Mesendoderm (in vitro differentiated cells): ENCODE measurements around the gene ZSWIM8.

Source experiments
- DNase-seq: peaks from one replicate; pipeline ENCODE4 v3.0.0; 2013
- H2AK5ac ChIP-seq: 2 replicates; pipeline ENCODE4 v1.6.1; 2013; ENCODE audit warnings: low read length, inconsistent platforms
- H2BK120ac ChIP-seq: 2 replicates; pipeline ENCODE4 v1.6.1; 2013; ENCODE audit warnings: low read depth, mild to moderate bottlenecking, low read length, moderate library complexity, mixed read lengths
- H2BK15ac ChIP-seq: replicated peaks from 2 replicates; pipeline ENCODE4 v1.6.1; 2013; ENCODE audit warnings: low read depth, mild to moderate bottlenecking, moderate library complexity
- H2BK5ac ChIP-seq: 2 replicates; pipeline ENCODE4 v1.6.1; 2013; ENCODE audit warnings: low read length, inconsistent platforms
- H3K18ac ChIP-seq: 2 replicates; pipeline ENCODE4 v1.6.1; 2013; ENCODE audit warnings: mild to moderate bottlenecking, low read length, mixed read lengths
- H3K23ac ChIP-seq: one replicate; pipeline ENCODE4 v1.6.1; 2013; ENCODE audit warnings: low read length
- H3K27ac ChIP-seq: 2 replicates; pipeline ENCODE4 v1.5.1; 2013; ENCODE audit warnings: low read depth, mild to moderate bottlenecking, inconsistent platforms, low read length, moderate library complexity
- H3K27me3 ChIP-seq: 2 replicates; pipeline ENCODE4 v1.6.1; 2013; ENCODE audit warnings: low read length, control low read depth, mild to moderate bottlenecking, inconsistent platforms; ENCODE audit not compliant: insufficient read depth, poor library complexity
- H3K36me3 ChIP-seq: 2 replicates; pipeline ENCODE4 v1.6.1; 2013; ENCODE audit warnings: low read length, inconsistent platforms; ENCODE audit not compliant: control insufficient read depth, insufficient read depth
- H3K4ac ChIP-seq: one replicate; pipeline ENCODE4 v1.6.1; 2013; ENCODE audit warnings: low read depth, mild to moderate bottlenecking, low read length, moderate library complexity
- H3K4me1 ChIP-seq: 2 replicates; pipeline ENCODE4 v1.6.1; 2013; ENCODE audit warnings: low read depth, low read length, inconsistent platforms; ENCODE audit not compliant: control insufficient read depth
- H3K4me2 ChIP-seq: 2 replicates; pipeline ENCODE4 v1.6.1; 2013; ENCODE audit warnings: low read length
- H3K4me3 ChIP-seq: 2 replicates; pipeline ENCODE4 v1.5.1; 2013; ENCODE audit warnings: mild to moderate bottlenecking, low read length
- H3K56ac ChIP-seq: one replicate; pipeline ENCODE4 v1.6.1; 2013; ENCODE audit warnings: low read length
- H3K79me1 ChIP-seq: 2 replicates; pipeline ENCODE4 v1.6.1; 2013; ENCODE audit warnings: low read length, inconsistent platforms
- H3K79me2 ChIP-seq: 2 replicates; pipeline ENCODE4 v1.6.1; 2013; ENCODE audit warnings: mild to moderate bottlenecking, low read length; ENCODE audit not compliant: control insufficient read depth, insufficient read depth
- H3K9ac ChIP-seq: 2 replicates; pipeline ENCODE4 v1.6.1; 2013; ENCODE audit warnings: low read length, inconsistent platforms
- H4K5ac ChIP-seq: one replicate; pipeline ENCODE4 v1.6.1; 2013; ENCODE audit warnings: low read length
- H4K8ac ChIP-seq: one replicate; pipeline ENCODE4 v1.6.1; 2013; ENCODE audit warnings: low read depth, mild to moderate bottlenecking, control low read depth, low read length, moderate library complexity
- WGBS: extraction: QIAGEN DNeasy Blood & Tissue Kit; methylation state at CpG from one replicate; pipeline ENCODE4 v1.1.7; 2013; ENCODE audit warnings: low lambda C conversion rate, missing lambda C conversion rate; ENCODE audit not compliant: insufficient coverage; ENCODE audit errors: extremely low coverage; 5-methylcytosine and 5-hydroxymethylcytosine counted together

ZSWIM8 gene

DNA sequence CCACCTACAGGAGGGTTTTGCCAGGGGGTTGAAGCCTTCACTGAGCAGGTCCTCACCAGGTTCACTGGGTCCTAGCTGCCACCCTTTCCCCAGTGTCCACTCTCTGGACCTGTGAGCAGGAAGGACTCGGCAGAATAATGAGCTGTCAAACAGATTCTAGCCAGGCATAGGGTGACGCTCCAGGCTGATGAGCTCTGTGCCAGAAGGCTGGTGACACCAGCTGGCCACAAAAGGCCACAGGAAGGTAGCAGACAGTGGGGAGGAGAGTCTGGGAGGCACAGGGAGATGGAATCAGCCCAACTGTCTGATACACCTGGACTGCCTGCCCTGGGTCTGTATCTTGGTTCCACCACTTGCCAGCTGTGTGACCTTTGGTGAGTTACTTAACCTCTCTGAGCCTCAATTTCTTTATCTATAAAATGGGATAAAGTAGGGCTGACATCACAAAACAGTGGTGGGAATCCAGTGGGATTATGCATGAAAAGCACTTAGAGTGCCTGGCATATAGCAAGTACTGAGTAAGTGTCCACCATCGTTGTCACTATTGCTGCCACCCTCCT, 52.7 kb downstream of the ZSWIM8 start:
- Histone ChIP-seq H3K4me1 (no peaks in the 10 kb centered on the region), H2AK5ac (no peak overlapping the region), H3K56ac (no peak overlapping the region), H4K5ac (no peak overlapping the region), H3K18ac (no peak overlapping the region), H4K8ac (no peak overlapping the region), H2BK120ac (no peak overlapping the region), H3K23ac (no peak overlapping the region), H3K27me3 (no peaks in the 10 kb centered on the region), H3K79me1 (no peaks in the 10 kb centered on the region), H3K4me3 (no peak overlapping the region), H2BK15ac (no peak overlapping the region), H3K27ac (no peak overlapping the region), H3K79me2 (no peaks in the 10 kb centered on the region), H2BK5ac (no peak overlapping the region), H3K9ac (no peak overlapping the region), H3K4me2 (no peak overlapping the region), H3K36me3 (peaks cover 2% of the 10 kb centered on the region), H3K4ac (no peak overlapping the region)
- no CpG with 5 or more reads among the region's 3 CpGs for WGBS
- no peak for DNase-seq

DNA sequence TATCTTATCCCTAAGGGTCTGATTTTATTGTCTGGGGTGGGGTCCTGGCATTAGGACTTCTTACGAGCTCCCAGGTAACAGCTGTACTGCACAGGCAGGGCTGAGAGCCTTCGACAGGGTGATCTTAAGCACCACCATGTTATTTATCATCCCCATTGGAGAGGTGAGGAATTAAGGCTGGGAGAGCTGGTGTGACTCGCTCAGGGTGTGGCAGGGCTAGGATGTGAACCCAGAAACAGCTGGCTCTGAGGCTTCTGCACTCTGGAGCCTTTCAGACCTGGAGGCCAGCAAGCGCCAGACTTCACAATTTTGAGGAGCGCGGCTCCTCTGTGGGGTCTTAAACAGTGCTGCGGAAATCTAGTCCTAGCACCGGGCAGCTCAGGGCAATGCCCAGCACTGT, 53.4 kb downstream of the ZSWIM8 start:
- WGBS: no CpG with 5 or more reads among the region's 8 CpGs
- peaks cover 2% of the 10 kb centered on the region for H3K36me3 ChIP-seq
- H3K9ac ChIP-seq: no peak overlapping the region
- no peak overlapping the region for H3K23ac ChIP-seq
- no peak overlapping the region for H3K4me3 ChIP-seq
- H4K5ac ChIP-seq: no peak overlapping the region
- H3K4me2 ChIP-seq: no peak overlapping the region
- no peaks in the 10 kb centered on the region for H3K79me2 ChIP-seq
- H3K4ac ChIP-seq: no peak overlapping the region
- no peaks in the 10 kb centered on the region for H3K79me1 ChIP-seq
- no peaks in the 10 kb centered on the region for H3K4me1 ChIP-seq
- no peak overlapping the region for H2BK120ac ChIP-seq
- no peak overlapping the region for H2BK5ac ChIP-seq
- H3K27ac ChIP-seq: no peak overlapping the region
- H3K18ac ChIP-seq: no peak overlapping the region
- DNase-seq: no peak
- no peak overlapping the region for H2AK5ac ChIP-seq
- no peak overlapping the region for H3K56ac ChIP-seq
- H2BK15ac ChIP-seq: no peak overlapping the region
- no peak overlapping the region for H4K8ac ChIP-seq
- H3K27me3 ChIP-seq: no peaks in the 10 kb centered on the region

DNA sequence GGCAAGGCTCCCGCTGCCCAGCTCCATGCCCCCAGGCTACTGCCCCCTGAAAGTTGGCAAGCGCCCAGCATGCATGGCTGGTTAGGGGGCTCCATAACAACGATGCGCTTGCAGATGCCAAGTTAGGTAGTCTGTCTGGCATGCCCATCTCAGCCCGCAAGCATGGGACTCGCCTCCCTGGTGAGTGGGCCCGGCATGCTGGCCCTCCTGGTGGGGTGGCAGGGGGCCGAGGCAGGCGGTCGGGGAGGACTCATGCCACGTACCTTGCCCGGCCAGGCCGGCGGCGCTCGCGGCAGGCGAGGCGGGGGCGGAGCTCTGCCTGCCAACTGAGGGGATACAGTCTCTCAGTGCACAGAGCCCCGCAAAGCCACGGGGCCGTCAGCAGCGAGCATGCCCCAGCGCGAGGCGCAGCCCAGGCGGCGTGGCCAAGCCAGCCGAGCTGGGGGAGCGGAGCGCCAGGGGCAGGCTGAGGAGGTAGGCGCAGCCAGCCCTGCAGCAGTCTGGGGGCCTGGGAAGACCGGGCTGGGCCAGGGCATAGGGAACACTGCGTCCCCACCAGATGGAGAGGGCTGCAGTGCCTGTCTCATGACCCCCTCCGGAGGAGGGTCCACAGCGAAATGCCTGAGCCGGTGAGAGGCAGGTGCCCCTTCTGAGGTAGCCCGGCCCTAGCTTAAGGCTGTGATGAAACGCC, 54.0 kb downstream of the ZSWIM8 start:
- Histone ChIP-seq H2BK5ac (no peak overlapping the region), H3K9ac (no peak overlapping the region), H3K23ac (no peak overlapping the region), H2BK15ac (no peak overlapping the region), H3K36me3 (peaks cover 2% of the 10 kb centered on the region), H2BK120ac (no peak overlapping the region), H3K27ac (no peak overlapping the region), H3K56ac (no peak overlapping the region), H3K4me3 (no peak overlapping the region), H3K79me1 (no peaks in the 10 kb centered on the region), H4K8ac (no peak overlapping the region), H4K5ac (no peak overlapping the region), H3K4me1 (no peaks in the 10 kb centered on the region), H2AK5ac (no peak overlapping the region), H3K4me2 (no peak overlapping the region), H3K4ac (no peak overlapping the region), H3K79me2 (no peaks in the 10 kb centered on the region), H3K27me3 (no peaks in the 10 kb centered on the region), H3K18ac (no peak overlapping the region)
- DNase-seq: no peak
- no CpG with 5 or more reads among the region's 40 CpGs for WGBS

DNA sequence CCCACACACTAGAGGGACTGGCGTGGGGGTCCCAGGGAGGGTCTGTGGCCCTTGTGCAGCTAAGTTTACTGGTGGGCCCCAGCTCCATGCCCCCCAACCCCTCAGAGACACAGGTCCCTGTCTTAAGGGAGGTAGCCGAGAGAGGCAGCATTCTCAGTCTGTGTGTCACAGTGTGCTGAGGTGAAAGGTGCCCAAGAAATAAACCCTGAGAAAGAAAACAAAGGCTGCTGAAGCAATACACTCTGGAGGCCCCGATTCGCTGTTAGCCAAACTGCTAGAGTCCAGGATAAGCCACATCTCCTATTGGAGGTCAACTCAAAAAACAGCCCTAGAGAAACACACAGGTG, 54.6 kb downstream of the ZSWIM8 start:
- Histone ChIP-seq H3K18ac (no peak overlapping the region), H4K5ac (no peak overlapping the region), H3K56ac (no peak overlapping the region), H3K4me1 (no peaks in the 10 kb centered on the region), H3K4me3 (no peak overlapping the region), H3K9ac (no peak overlapping the region), H2BK15ac (no peak overlapping the region), H4K8ac (no peak overlapping the region), H3K4me2 (no peak overlapping the region), H3K27me3 (no peaks in the 10 kb centered on the region), H3K79me1 (no peaks in the 10 kb centered on the region), H2AK5ac (no peak overlapping the region), H3K79me2 (no peaks in the 10 kb centered on the region), H2BK5ac (no peak overlapping the region), H3K4ac (no peak overlapping the region), H2BK120ac (no peak overlapping the region), H3K23ac (no peak overlapping the region), H3K36me3 (peaks cover 2% of the 10 kb centered on the region), H3K27ac (no peak overlapping the region)
- no CpG with 5 or more reads among the region's 4 CpGs for WGBS
- DNase-seq: no peak

DNA sequence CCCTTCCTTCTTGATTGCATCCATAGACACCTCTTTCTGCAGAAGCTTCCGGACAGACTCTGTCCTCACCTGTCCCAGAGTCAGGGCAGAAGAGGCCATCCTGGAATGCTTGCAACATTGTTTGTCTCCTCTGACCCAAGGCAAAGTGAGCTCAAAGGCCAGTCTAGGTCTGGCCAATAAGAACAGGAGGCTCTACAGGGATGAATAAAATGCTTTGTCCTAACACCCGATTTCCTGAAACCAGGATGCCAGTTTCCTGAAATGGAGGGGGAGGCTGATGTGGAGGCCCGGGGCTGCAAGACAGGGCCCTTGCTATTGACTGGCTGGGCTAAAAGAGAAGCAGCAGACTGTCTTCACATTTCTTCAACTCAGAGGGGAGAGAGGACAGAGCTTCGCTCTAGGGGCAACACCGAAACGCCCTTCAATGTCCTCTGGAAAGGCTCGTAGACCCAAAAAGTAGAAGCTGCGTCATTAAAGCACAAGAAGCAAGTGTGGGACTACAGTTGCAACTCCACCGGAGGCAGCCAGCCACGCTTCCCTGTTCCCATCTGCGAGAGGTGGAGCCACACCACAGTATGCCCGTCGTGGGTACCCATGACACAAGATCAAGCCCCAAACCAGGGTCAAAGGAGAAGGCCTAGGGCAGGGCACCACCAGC, 55.1 kb downstream of the ZSWIM8 start:
- Histone ChIP-seq H3K79me2 (no peaks in the 10 kb centered on the region), H3K4me2 (no peak overlapping the region), H2AK5ac (no peak overlapping the region), H2BK5ac (no peak overlapping the region), H3K4me3 (no peak overlapping the region), H3K36me3 (peaks cover 2% of the 10 kb centered on the region), H3K4ac (no peak overlapping the region), H3K56ac (no peak overlapping the region), H2BK120ac (no peak overlapping the region), H3K27me3 (no peaks in the 10 kb centered on the region), H3K4me1 (no peaks in the 10 kb centered on the region), H3K27ac (no peak overlapping the region), H3K23ac (no peak overlapping the region), H3K18ac (no peak overlapping the region), H4K8ac (no peak overlapping the region), H4K5ac (no peak overlapping the region), H2BK15ac (no peak overlapping the region), H3K9ac (no peak overlapping the region), H3K79me1 (no peaks in the 10 kb centered on the region)
- WGBS: no CpG with 5 or more reads among the region's 13 CpGs
- DNase-seq: no peak
